DMS114 treated with DMSO at 0.1 percent for 48 hours (cell line): ENCODE results near the gene TPPP2.
"Not testable (repeated sequence)": the region's sequence is repeated elsewhere in the genome, so short reads cannot be mapped to it uniquely, and the experiment has no call there.

Source experiments
- DNase-seq: peaks from one replicate; lab custom pipeline; 2025; ENCODE audit not compliant: unreplicated experiment; lab: John Stamatoyannopoulos, UW

Gene TPPP2

DNA sequence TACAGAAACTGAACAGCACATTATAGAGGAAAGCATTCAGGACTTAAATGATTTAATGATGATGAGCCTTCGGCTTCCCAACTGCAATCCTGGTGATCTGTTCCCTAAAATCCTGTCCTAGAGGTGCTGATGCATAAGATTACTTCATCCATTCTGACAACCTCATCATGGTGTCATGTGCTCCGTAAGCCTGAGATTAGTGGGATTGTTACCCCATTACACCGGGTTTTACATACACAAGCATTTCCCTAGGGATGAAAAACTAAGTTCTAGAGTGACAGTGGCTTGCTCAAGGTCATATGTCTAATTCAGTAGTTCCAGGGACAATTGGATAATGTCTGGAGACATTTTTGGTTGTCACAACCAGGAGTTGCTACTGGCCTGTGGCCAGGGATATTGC lies 7.1 kb downstream of the TPPP2 start:
- no peak for DNase-seq

DNA sequence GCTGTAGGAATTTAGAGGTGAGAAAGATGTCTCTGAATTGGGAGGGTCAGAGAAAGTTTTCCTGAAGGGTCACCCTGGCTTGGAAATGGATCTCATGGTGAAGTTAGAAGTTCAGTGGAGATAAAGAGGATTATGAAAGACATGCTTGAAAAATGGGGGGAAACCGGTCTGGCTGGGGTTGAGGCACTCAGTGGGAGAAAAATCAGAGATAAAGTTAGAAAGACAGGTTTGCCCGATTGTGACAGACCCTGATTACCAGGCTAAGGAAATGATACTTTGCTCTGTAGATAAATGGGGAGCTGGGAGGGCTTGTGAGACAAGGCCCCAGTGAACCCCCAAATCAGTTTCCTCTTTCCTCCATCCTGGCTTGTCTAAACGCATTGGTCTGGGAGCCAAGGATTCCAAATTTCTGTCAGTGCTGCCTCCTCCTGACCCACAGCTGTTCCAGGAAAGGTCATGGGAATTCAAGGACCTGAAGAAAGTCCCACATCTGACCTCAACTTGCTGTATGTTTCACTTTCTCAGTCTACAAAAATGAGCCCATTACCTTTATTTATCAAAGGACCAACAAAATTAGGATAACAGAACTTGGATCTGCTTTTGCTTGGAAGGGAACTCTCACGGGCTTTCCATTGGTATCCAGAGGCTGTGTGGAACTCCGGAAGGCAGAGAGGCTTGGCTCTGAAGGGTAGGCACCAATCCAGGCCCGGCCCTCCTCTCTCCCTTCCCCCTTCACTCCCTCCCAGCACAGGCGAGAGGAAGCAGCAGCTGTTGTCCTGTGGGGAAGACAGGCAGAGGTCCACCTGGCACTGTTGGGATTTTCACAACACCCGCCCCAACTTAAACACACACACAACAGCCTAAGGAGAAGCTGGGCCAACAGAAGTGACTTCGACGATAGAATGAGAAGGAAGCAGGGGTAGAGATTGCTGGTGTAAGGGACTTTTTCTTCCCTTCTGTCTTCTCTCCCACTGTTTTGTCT lies 8.7 kb downstream of the TPPP2 start:
- DNase-seq: no peak

- peak; percentile 74 for DNase-seq
Measured at GRCh38 chr14:21039585-21040369, 9.8 kb downstream of the TPPP2 start.

DNA sequence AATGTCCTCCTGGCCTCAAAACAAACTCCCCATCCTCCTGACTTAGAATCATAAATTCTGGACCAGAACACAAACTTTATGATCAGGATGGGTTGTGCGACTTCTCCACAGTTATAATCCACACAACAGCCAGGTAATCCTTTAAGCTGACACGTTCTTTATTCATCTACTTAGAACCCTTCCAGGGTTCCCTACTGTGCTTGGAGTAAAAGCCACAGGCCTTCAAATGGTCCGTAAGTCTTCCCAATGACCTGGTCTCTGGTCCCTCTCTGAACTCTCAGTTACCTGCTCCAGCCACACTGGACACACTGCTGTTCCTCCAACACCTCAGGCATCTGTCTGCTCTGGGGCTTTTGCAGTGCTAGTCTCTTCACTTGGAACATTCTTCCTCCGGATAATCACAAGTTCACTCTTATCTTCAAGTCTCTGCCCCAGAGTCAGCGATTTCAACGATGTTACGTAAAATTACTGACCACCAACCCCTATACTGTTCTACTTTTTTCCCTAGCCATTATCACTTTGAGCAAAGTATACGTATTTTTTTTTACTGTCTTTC lies 10.4 kb downstream of the TPPP2 start:
- DNase-seq: no peak

GRCh38 chr14:21040941-21041340 lies 10.9 kb downstream of the TPPP2 start:
- DNase-seq: not testable (repeated sequence)

GRCh38 chr14:21041676-21042433 lies 11.8 kb downstream of the TPPP2 start, which contains the start of gene RNASE7:
TSS of gene RNASE7 (plus strand) at chr14:21042362. CDS start at chr14:21042993, 631 bp downstream.
- DNase-seq: no peak

- no peak for DNase-seq
Measured at GRCh38 chr14:21042918-21043317, 12.9 kb downstream of the TPPP2 start.

- no peak for DNase-seq
Measured at GRCh38 chr14:21043387-21043973, 13.5 kb downstream of the TPPP2 start.

DNA sequence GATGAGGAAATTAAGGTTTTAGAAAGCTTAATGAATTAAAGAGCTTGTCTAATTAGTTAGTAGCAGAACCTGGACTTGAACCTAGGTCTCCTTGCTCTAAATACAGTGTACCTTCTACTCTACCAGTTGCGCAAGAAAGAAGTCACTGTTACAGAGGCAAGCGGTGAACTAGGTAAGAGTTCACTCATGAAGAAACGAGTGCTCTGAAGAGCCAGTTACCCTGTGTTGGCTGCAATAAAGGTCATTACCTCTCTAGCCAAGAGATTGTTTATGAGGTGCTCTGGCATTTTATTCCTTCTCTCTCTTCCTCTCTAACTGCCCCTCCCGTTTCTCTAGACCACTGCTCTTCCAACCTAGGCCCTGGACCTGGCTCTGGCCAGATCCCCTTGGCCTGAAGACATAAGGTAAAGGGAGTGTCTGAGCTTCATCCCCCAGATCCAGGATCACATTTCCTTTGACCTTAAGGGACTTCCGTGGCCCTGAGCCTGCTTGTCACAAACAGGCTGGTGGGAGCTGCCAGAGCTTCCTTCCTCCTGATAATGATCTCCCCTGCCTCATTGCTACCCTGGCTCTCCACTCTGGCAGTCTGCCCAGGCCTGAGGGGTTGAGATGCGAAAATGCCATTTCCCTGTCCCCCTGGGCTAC lies 14.1 kb downstream of the TPPP2 start:
- DNase-seq: no peak

DNA sequence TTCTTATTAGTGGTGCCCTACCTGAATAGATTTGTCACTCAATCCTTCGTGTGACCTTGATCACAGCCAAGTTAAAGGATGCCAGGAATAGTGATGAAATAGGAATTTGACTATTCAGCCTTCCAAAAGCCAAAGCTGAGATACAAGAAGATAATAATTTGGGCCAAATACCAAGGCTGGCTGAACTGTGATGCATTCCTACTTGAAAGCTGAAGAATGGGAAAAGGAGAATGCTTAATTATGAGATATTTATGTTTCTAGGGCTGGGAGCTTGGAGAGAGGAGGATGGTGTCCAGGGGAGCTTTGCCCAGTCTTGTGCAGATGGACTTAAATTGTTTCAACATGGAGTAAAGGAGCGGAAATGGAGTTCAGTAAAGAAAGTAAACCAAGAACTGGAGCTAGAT lies 17.4 kb downstream of the TPPP2 start:
- DNase-seq: no peak

DNA sequence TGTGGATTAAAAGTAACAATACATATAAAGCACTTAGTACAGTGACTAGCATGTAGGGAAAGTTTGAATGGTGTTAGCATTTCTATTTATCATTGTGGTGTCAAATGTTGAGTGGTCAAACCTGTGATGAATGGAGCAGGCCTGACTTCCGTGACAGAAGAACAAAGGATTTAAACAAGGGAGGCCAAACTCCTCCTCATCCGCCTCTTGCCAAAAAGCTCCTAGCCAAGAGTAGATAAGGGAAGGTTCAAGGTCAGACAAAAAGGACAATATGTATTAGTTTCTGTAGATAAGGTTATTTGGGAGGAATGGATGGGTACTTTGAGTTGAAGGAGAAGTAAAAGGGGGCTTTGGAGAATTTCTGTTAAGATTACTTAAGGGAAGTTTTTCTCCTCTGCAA lies 18.6 kb downstream of the TPPP2 start:
- DNase-seq: no peak

DNA sequence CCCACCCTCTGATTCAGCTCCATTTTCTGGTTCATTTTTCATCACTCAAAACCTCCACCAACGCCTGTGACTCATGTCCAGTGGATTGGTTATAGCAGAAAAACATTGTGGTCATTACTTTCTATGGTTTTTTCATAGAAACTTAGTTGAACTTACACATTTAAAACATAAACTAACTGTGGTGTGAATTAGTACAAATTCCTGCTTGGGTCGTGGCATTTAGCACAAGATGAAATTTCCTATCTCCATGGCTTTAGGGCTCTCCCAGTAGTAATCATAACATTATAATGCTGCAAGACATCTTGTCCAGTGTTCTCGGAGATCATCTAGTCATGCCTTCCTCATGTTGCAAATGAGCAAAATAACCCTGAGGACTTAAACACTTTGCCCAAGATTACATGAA lies 19.3 kb downstream of the TPPP2 start:
- DNase-seq: no peak

DNA sequence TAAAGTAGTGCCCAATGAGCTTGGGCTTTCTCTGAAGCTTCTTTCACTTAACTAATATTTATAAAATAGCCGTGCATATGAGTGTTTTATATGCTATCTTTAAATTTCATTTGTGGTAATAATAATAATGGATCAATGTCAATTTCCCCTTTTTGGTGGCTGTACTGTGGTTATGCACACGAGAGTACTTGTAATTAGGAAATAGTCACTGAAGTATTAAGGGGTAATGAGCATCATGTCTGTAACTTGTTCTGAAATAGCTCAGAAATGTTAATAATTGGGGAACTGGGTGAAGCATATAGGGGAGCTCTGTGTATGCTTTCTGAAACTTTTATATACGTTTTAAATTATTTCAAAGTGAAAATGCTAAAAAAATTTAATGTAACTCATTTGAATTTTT lies 20.6 kb downstream of the TPPP2 start:
- no peak for DNase-seq

GRCh38 chr14:21053184-21054122 lies 23.4 kb downstream of the TPPP2 start:
- DNase-seq: no peak

GRCh38 chr14:21054123-21054767 lies 24.2 kb downstream of the TPPP2 start:
- no peak for DNase-seq

DNA sequence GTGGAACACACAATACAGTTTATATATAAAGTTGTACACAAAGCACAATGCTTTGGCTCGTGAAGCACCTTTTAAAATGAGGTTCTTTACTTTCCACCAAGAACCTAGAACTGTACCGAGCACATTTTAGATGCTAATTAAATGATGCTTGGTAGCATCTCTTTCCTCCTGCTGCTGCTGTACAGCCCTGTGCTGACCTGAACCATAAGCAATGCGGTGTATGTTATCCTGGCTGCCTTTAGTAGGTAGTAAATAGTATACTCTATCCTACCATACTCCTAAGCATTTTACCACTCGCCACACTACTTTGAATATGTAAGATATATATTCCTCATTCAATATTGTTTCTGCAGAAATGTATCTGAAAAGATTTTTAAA lies 24.7 kb downstream of the TPPP2 start:
- no peak for DNase-seq

- no peak for DNase-seq
Measured at GRCh38 chr14:21055432-21056117, 25.6 kb downstream of the TPPP2 start.
